DMS53 (cell line): ENCODE data around the gene TNRC6B.

Source experiments
- DNase-seq: peaks from one replicate; lab custom pipeline; 2025; lab: John Stamatoyannopoulos, UW

The TNRC6B gene

GRCh38 chr22:40240686-40241085, 63.0 kb downstream of the TNRC6B start:
- no peak for DNase-seq

- no peak for DNase-seq
Observed at GRCh38 chr22:40241200-40241763, 63.6 kb downstream of the TNRC6B start.

- DNase-seq: no peak
Observed at GRCh38 chr22:40243891-40244290, 66.2 kb downstream of the TNRC6B start.

GRCh38 chr22:40244586-40244985, 66.9 kb downstream of the TNRC6B start:
- DNase-seq: no peak

GRCh38 chr22:40247976-40248375, 70.3 kb downstream of the TNRC6B start:
- no peak for DNase-seq

GRCh38 chr22:40249286-40249685, 71.6 kb downstream of the TNRC6B start:
- no peak for DNase-seq

GRCh38 chr22:40250608-40251007, 72.9 kb downstream of the TNRC6B start:
- DNase-seq: no peak

GRCh38 chr22:40251106-40251505, 73.4 kb downstream of the TNRC6B start:
- no peak for DNase-seq

GRCh38 chr22:40252146-40252545, 74.4 kb downstream of the TNRC6B start:
- no peak for DNase-seq

GRCh38 chr22:40256516-40256915, 78.8 kb downstream of the TNRC6B start:
- no peak for DNase-seq

- DNase-seq: no peak
Observed at GRCh38 chr22:40258017-40258416, 80.3 kb downstream of the TNRC6B start.

- no peak for DNase-seq
Observed at GRCh38 chr22:40258501-40258915, 80.8 kb downstream of the TNRC6B start.

- no peak for DNase-seq
Observed at GRCh38 chr22:40261783-40262182, 84.1 kb downstream of the TNRC6B start.

GRCh38 chr22:40263191-40263590, 85.5 kb downstream of the TNRC6B start:
- no peak for DNase-seq

- no peak for DNase-seq
Observed at GRCh38 chr22:40265783-40266182, 88.1 kb downstream of the TNRC6B start.

- DNase-seq: no peak
Observed at GRCh38 chr22:40270031-40270430, 92.3 kb downstream of the TNRC6B start.

- DNase-seq: no peak
Observed at GRCh38 chr22:40270748-40271373, 93.1 kb downstream of the TNRC6B start.

GRCh38 chr22:40271440-40271839, 93.7 kb downstream of the TNRC6B start:
- DNase-seq: no peak

GRCh38 chr22:40273319-40273718, 95.6 kb downstream of the TNRC6B start:
- DNase-seq: no peak

GRCh38 chr22:40276996-40277823, 99.5 kb downstream of the TNRC6B start:
- no peak for DNase-seq

GRCh38 chr22:40279017-40279416, 101.3 kb downstream of the TNRC6B start:
- DNase-seq: no peak

GRCh38 chr22:40281717-40282116, 104.0 kb downstream of the TNRC6B start:
- no peak for DNase-seq

GRCh38 chr22:40285513-40285912, 107.8 kb downstream of the TNRC6B start:
- no peak for DNase-seq
